IMR-90 (cell line): ENCODE results near the gene GFRA4. TPM values are rescaled to one million over a fixed set of nuclear protein-coding genes. Genes with fewer than 3 reads are reported as not detected.

Experiments used
- ATAC-seq: fragments of 200-7000 bp; cut with Tn5 transposase; 2 replicates; pipeline ENCODE4 v1.9.1; 2020; ENCODE audit warnings: low read depth, mild to moderate bottlenecking, moderate library complexity
- BruUV-seq: library from RNA; stranded (reverse); fragments of 400-500 nt; replicated peaks from 2 replicates; lab custom pipeline; 2021; lab: Mats Ljungman, UMichigan
- CTCF ChIA-PET: fragments of 300-600 bp; formaldehyde crosslinking; extraction: SDS; loops from one replicate; lab custom pipeline; 2021; ENCODE audit warnings: antibody characterized with exemption; lab: Yijun Ruan, JAX
- POLR2A ChIA-PET: fragments of 300-600 bp; sonication (Branson Sonifier 250); formaldehyde crosslinking; loops from one replicate; lab custom pipeline; 2022; ENCODE audit warnings: antibody characterized with exemption; ENCODE audit not compliant: unreplicated experiment; lab: Charles Lee
- DNase-seq: peaks from one replicate; pipeline ENCODE4 v3.0.0; 2013
- H2AFZ ChIP-seq: replicated peaks from 2 replicates; pipeline ENCODE3; 2013; ENCODE audit warnings: low read length, mild to moderate bottlenecking; ENCODE audit not compliant: poor library complexity
- H2AK5ac ChIP-seq: 2 replicates; pipeline ENCODE4 v1.6.1; 2013; ENCODE audit warnings: low read depth, low read length, inconsistent platforms
- H2AK9ac ChIP-seq: replicated peaks from 2 replicates; pipeline ENCODE3; 2013; ENCODE audit warnings: mild to moderate bottlenecking, low read depth, low read length, moderate library complexity; ENCODE audit not compliant: poor library complexity
- H2BK120ac ChIP-seq: 2 replicates; pipeline ENCODE4 v1.6.1; 2013; ENCODE audit warnings: low read depth, low read length, inconsistent platforms
- H2BK15ac ChIP-seq: 3 replicates; pipeline ENCODE4 v1.6.1; 2013; ENCODE audit warnings: low read depth, low read length, inconsistent platforms
- H2BK20ac ChIP-seq: 2 replicates; pipeline ENCODE4 v1.6.1; 2013; ENCODE audit warnings: low read depth, mild to moderate bottlenecking, inconsistent platforms, low read length, moderate library complexity
- H2BK5ac ChIP-seq: 2 replicates; pipeline ENCODE4 v1.6.1; 2013; ENCODE audit warnings: mild to moderate bottlenecking, low read depth, low read length, inconsistent platforms; ENCODE audit not compliant: poor library complexity, severe bottlenecking
- H3K14ac ChIP-seq: replicated peaks from 2 replicates; pipeline ENCODE4 v1.6.1; 2013; ENCODE audit warnings: low read depth, low read length, inconsistent platforms
- H3K18ac ChIP-seq: 2 replicates; pipeline ENCODE4 v1.6.1; 2013; ENCODE audit warnings: low read depth, low read length, control low read depth
- H3K23ac ChIP-seq: 2 replicates; pipeline ENCODE4 v1.6.1; 2013; ENCODE audit warnings: low read depth, low read length, inconsistent platforms
- H3K27ac ChIP-seq: 2 replicates; pipeline ENCODE4 v1.5.1; 2013; ENCODE audit warnings: mild to moderate bottlenecking, control low read depth, low read length; ENCODE audit not compliant: insufficient read depth
- H3K27me3 ChIP-seq: 2 replicates; pipeline ENCODE4 v1.6.1; 2013; ENCODE audit warnings: low read length; ENCODE audit not compliant: control insufficient read depth, insufficient read depth
- H3K36me3 ChIP-seq: 2 replicates; pipeline ENCODE4 v1.6.1; 2013; ENCODE audit warnings: low read length, mixed read lengths; ENCODE audit not compliant: control insufficient read depth, insufficient read depth
- H3K4ac ChIP-seq: 2 replicates; pipeline ENCODE4 v1.6.1; 2013; ENCODE audit warnings: low read depth, low read length, inconsistent platforms
- H3K4me1 ChIP-seq: 2 replicates; pipeline ENCODE4 v1.6.1; 2013; ENCODE audit warnings: low read length, mixed read lengths; ENCODE audit not compliant: control insufficient read depth, insufficient read depth
- H3K4me2 ChIP-seq: 2 replicates; pipeline ENCODE4 v1.6.1; 2013; ENCODE audit warnings: low read depth, mild to moderate bottlenecking, control low read depth, low read length, moderate library complexity
- H3K4me3 ChIP-seq: 2 replicates; pipeline ENCODE4 v1.5.1; 2013; ENCODE audit warnings: low read depth, mild to moderate bottlenecking, control low read depth, low read length, moderate library complexity; ENCODE audit not compliant: insufficient read depth
- H3K56ac ChIP-seq: 2 replicates; pipeline ENCODE4 v1.6.1; 2013; ENCODE audit warnings: low read length, inconsistent platforms; ENCODE audit not compliant: insufficient read depth; ENCODE audit errors: extremely low read depth
- H3K79me1 ChIP-seq, 2 experiments: 2 replicates each; pipeline ENCODE4 v1.6.1; 2013; ENCODE audit warnings: low read length in 2 of 2, inconsistent platforms in 1 of 2, low read depth in 1 of 2
- H3K9ac ChIP-seq: 2 replicates; pipeline ENCODE4 v1.6.1; 2013; ENCODE audit warnings: low read depth, low read length, control low read depth
- H3K9me1 ChIP-seq: 2 replicates; pipeline ENCODE4 v1.6.1; 2013; ENCODE audit warnings: low read length, inconsistent platforms; ENCODE audit not compliant: insufficient read depth
- H3K9me3 ChIP-seq: 2 replicates; pipeline ENCODE4 v1.6.1; 2013; ENCODE audit warnings: low read length; ENCODE audit not compliant: control insufficient read depth, insufficient read depth
- H4K20me1 ChIP-seq: 2 replicates; pipeline ENCODE4 v1.6.1; 2013; ENCODE audit warnings: low read length, inconsistent platforms; ENCODE audit not compliant: insufficient read depth
- H4K5ac ChIP-seq: 2 replicates; pipeline ENCODE4 v1.6.1; 2013; ENCODE audit warnings: mild to moderate bottlenecking, low read depth, low read length, control low read depth
- H4K8ac ChIP-seq, 2 experiments: 2 replicates each; pipeline ENCODE4 v1.6.1; 2013; ENCODE audit warnings: low read depth in 2 of 2, low read length in 2 of 2, control low read depth in 1 of 2, inconsistent platforms in 1 of 2
- H4K91ac ChIP-seq: 2 replicates; pipeline ENCODE4 v1.6.1; 2013; ENCODE audit warnings: low read depth, low read length, inconsistent platforms; ENCODE audit not compliant: insufficient read depth
- BHLHE40 ChIP-seq: fragments of 150-350 bp; IDR thresholded peaks from 2 replicates; pipeline ENCODE4 v1.6.1; 2016; ENCODE audit warnings: mild to moderate bottlenecking, low read depth, low read length
- CHD1 ChIP-seq: IDR thresholded peaks from 2 replicates; pipeline ENCODE4 v1.6.1; 2012; ENCODE audit warnings: low read depth, low read length, improper control_type of control experiment
- FOS ChIP-seq: fragments of 150-350 bp; IDR thresholded peaks from 2 replicates; pipeline ENCODE4 v1.6.1; 2016; ENCODE audit warnings: low read depth, low read length
- MAFK ChIP-seq: IDR thresholded peaks from 2 replicates; pipeline ENCODE4 v1.6.1; 2012; ENCODE audit warnings: low read depth, low read length, improper control_type of control experiment
- MAZ ChIP-seq: IDR thresholded peaks from 2 replicates; pipeline ENCODE4 v1.6.1; 2012; ENCODE audit warnings: low read depth, mild to moderate bottlenecking, low read length, improper control_type of control experiment, moderate library complexity, borderline replicate concordance
- MXI1 ChIP-seq: IDR thresholded peaks from 2 replicates; pipeline ENCODE4 v1.6.1; 2012; ENCODE audit warnings: low read depth, mild to moderate bottlenecking, low read length, moderate library complexity, borderline replicate concordance
- RAD21 ChIP-seq: IDR thresholded peaks from 2 replicates; pipeline ENCODE4 v1.6.1; 2012; ENCODE audit warnings: low read length, improper control_type of control experiment
- RCOR1 ChIP-seq: IDR thresholded peaks from 2 replicates; pipeline ENCODE4 v1.6.1; 2012; ENCODE audit warnings: mild to moderate bottlenecking, low read length, improper control_type of control experiment; ENCODE audit not compliant: insufficient replicate concordance
- SMC3 ChIP-seq: fragments of 150-350 bp; IDR thresholded peaks from 2 replicates; pipeline ENCODE4 v1.6.1; 2016; ENCODE audit warnings: low read depth, mild to moderate bottlenecking, antibody characterized with exemption, low read length, moderate library complexity
- WGBS, 2 experiments: methylation state at CpG; one replicate each; pipeline versions ENCODE4 v1.1.5 to v1.1.7; 2013; ENCODE audit warnings: missing lambda C conversion rate in 2 of 2; ENCODE audit not compliant: insufficient read length in 1 of 2; ENCODE audit errors: extremely low coverage in 2 of 2; 5-methylcytosine and 5-hydroxymethylcytosine counted together
- dilution Hi-C: fragments of 300-500 bp; cut with HindIII; formaldehyde crosslinking; loops from one replicate; pipeline ENCODE4 v1.14.3; 2018; ENCODE audit warnings: low sequenced_read_pairs; ENCODE audit not compliant: unreplicated experiment
- in situ Hi-C: fragments of 300-500 bp; cut with MboI; formaldehyde crosslinking; loops from 3 replicates; pipeline ENCODE4 v1.14.3; 2019; ENCODE audit warnings: low sequenced_read_pairs, inconsistent platforms, mixed read lengths
- intact Hi-C: fragments of 100-400 bp; cut with micrococcal nuclease; formaldehyde crosslinking; loops from 2 replicates; pipeline ENCODE4 v1.10.0; 2022
- polyA plus RNA-seq, 3 experiments: library from polyadenylated mRNA; depleted of rRNA; stranded (reverse); fragments of >200 nt; gene quantifications; 2 replicates each; pipeline ENCODE4 v1.2.3, GENCODE V29; 2012; ENCODE audit warnings: low replicate concordance in 1 of 3
- total RNA-seq: library from RNA; depleted of rRNA; stranded (reverse); fragments of >200 nt; gene quantifications from 2 replicates; pipeline ENCODE4 v1.2.3, GENCODE V29; 2012
- TF ChIP-seq, protein P1 (sequence below): fragments of 150-350 bp; IDR thresholded peaks from 2 replicates; pipeline ENCODE4 v1.6.1; 2016; ENCODE audit warnings: low read depth, mild to moderate bottlenecking, low read length, moderate library complexity, borderline replicate concordance
- TF ChIP-seq, protein P2 (sequence below): conservative IDR thresholded peaks from 2 replicates; pipeline ENCODE4 v1.5.1; 2012; ENCODE audit warnings: mild to moderate bottlenecking, low read depth, low read length, improper control_type of control experiment

The GFRA4 gene
- total and polyA plus RNA-seq, 2 of the 4 experiments (the other 2 are of a cell fraction): not detected

DNA sequence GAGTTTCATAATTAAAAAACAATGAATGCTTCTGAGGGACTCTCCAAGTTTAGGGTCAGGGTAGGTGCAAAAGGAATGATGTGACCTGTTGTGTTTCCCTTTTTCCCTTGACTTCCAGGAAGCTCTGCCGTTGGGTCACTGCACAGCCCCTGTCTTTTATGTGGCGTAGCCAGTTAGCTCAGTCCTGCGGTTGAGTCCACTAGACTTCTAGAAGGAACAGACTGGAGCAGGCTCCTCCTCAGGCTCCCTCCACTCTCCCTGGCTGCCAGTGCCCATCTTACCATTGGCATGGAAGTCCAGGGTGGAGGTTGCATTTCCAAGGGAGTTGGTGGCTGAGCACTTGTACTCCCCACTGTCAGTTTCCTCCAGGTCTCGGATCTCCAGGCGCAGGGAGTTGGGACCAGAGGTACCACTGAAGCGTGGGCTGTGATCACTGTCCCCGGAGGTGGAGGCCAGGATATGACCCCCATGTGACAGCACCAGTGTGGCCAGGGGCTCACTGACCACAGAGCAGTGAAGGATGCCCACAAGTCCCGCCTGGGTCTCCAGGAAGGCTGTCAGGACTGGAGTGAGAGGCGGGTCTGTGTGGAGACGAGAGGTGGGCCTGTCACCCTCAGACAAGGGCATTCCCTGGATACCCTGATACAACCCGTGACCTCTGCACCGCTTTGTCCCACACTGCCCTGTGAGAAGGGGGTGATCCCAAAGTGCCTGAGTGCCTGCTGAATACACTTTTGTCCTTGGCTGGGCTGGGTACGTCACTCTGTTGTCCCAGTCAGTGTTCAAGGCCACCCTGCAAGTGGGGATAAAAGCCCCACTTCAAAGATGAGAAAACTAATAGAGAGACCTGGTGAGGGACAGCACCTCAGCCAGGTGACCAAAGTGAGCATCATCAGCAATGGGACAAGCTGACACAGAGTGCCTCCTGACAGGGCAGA lies 38.1 kb upstream of the GFRA4 start (continued):
- TF ChIP-seq, protein P1, sequence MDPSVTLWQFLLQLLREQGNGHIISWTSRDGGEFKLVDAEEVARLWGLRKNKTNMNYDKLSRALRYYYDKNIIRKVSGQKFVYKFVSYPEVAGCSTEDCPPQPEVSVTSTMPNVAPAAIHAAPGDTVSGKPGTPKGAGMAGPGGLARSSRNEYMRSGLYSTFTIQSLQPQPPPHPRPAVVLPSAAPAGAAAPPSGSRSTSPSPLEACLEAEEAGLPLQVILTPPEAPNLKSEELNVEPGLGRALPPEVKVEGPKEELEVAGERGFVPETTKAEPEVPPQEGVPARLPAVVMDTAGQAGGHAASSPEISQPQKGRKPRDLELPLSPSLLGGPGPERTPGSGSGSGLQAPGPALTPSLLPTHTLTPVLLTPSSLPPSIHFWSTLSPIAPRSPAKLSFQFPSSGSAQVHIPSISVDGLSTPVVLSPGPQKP: no peak

DNA sequence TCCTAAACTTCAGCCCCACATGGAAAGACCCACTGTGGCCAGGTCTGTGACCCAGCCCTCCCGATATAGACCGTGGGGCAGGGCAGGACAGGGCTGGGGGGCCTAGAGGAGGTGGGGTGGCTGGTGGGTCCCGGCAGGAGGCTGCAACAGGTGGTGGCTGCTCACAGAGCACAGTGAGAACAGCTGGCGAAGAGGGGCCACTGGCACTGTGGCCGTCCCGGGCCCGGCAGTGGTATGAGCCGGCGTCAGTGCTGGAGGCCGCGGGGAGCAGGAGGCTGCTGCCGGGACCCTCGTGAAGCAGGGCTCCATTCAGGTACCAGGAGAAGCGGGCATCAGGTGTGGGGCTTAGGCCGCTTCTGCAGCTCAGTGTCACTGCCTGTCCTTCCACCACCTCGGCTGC lies 35.8 kb upstream of the GFRA4 start:
- dilution Hi-C loops (no loop called here), intact Hi-C loops (no loop called here), in situ Hi-C loops (no loop called here)
- H4K5ac ChIP-seq: no peak overlapping the region
- no TSS peak for BruUV-seq
- H3K9ac ChIP-seq: no peak overlapping the region
- H3K9me1 ChIP-seq: no peaks in the 10 kb centered on the region
- H3K4ac ChIP-seq: no peak overlapping the region
- H2BK5ac ChIP-seq: no peak overlapping the region
- H2BK20ac ChIP-seq: no peak overlapping the region
- H3K18ac ChIP-seq: no peak overlapping the region
- H4K20me1 ChIP-seq: no peaks in the 10 kb centered on the region
- H3K23ac ChIP-seq: no peak overlapping the region
- ChIA-PET POLR2A (no interaction called here), CTCF (no interaction called here)
- peaks cover 4% of the 10 kb centered on the region; the same call in 1 of the 2 replicates for H3K9me3 ChIP-seq
- no peak overlapping the region for H4K8ac ChIP-seq
- H3K14ac ChIP-seq: no peak overlapping the region
- H3K27ac ChIP-seq: no peak overlapping the region
- no peaks in the 10 kb centered on the region for H3K36me3 ChIP-seq
- WGBS, 2 experiments: 77% methylated on average over 6 of the region's 16 CpGs; no CpG with 5 or more reads in 1 of the 2 experiments
- no peaks in the 10 kb centered on the region for H3K79me1 ChIP-seq
- H2AK9ac ChIP-seq: no peak overlapping the region
- H2AK5ac ChIP-seq: no peak overlapping the region
- H3K56ac ChIP-seq: no peak overlapping the region
- no peak overlapping the region for H2AFZ ChIP-seq
- H3K4me1 ChIP-seq: no peaks in the 10 kb centered on the region
- no peak overlapping the region for H3K4me2 ChIP-seq
- DNase-seq (no peak), ATAC-seq (no peak)
- H3K4me3 ChIP-seq: no peak overlapping the region
- H2BK15ac ChIP-seq: no peak overlapping the region
- H4K91ac ChIP-seq: no peak overlapping the region
- peaks cover 41% of the 10 kb centered on the region; the same call in 1 of the 2 replicates for H3K27me3 ChIP-seq
- H2BK120ac ChIP-seq: no peak overlapping the region
- no peak for TF ChIP-seq RCOR1
- TF ChIP-seq SMC3: no peak
- no peak for TF ChIP-seq MAZ
- TF ChIP-seq FOS: no peak
- no peak for TF ChIP-seq CHD1
- TF ChIP-seq, protein P2, sequence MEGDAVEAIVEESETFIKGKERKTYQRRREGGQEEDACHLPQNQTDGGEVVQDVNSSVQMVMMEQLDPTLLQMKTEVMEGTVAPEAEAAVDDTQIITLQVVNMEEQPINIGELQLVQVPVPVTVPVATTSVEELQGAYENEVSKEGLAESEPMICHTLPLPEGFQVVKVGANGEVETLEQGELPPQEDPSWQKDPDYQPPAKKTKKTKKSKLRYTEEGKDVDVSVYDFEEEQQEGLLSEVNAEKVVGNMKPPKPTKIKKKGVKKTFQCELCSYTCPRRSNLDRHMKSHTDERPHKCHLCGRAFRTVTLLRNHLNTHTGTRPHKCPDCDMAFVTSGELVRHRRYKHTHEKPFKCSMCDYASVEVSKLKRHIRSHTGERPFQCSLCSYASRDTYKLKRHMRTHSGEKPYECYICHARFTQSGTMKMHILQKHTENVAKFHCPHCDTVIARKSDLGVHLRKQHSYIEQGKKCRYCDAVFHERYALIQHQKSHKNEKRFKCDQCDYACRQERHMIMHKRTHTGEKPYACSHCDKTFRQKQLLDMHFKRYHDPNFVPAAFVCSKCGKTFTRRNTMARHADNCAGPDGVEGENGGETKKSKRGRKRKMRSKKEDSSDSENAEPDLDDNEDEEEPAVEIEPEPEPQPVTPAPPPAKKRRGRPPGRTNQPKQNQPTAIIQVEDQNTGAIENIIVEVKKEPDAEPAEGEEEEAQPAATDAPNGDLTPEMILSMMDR: no peak
- TF ChIP-seq, protein P1: no peak
- TF ChIP-seq MAFK: no peak
- TF ChIP-seq RAD21: no peak
- no peak for TF ChIP-seq MXI1
- no peak for TF ChIP-seq BHLHE40
